ENCODE results near the gene OR51D1. TPM values are rescaled to one million over a fixed set of nuclear protein-coding genes. Genes with fewer than 3 reads are reported as not detected.

The OR51D1 gene
- total and polyA plus RNA-seq, 8 donors, result not detected

DNA sequence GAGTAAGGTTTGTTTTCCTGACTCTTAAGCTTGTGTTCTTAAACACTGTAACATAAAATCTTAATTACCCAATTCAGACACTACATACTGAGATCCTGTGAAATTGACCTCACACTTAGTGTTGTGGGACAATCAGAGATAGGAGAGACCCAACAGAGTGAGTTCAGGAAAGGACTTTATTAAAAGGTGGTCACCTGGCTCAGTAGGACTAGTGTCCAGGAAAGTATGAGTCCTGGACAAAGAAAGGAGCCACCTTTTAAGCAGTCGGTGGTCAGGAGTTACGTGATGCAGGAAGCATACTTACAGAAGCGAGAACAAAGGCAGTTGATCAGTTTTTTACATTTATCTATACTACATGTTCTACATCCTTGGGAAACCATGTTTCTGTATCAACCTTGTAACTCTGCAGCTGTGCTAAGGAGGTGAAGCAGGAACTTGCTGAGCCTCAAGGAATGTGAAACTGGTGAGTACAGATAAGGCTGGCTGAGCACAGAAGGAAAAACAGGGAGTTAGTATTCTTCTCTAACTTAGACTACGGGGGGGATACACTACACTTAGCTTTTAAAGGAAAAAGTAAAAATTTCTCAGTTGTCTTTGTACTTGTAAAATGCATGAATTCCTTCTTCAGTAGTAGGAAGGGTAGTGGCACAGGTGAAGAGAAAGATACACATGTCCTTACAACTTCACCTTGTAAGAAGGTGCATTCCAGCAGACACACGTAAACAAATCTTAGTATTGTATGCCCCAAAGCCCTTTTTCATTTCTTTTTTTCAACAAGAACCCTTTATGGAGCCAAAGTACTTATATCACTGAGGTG lies 21.6 kb downstream of the OR51D1 start:
- FAIRE-seq, result no peak
- H3K9me3 ChIP-seq, result no peaks in the 10 kb centered on the region
- TF ChIP-seq CTCF (IDR thresholded peaks at IDR 0.05), result no peak
- no peak for DNase-seq
- no peak for ATAC-seq
- H3K4me1 ChIP-seq, result no peaks in the 10 kb centered on the region
- no peaks in the 10 kb centered on the region for H3K36me3 ChIP-seq
- no peak overlapping the region for H3K4me3 ChIP-seq
- H3K27ac ChIP-seq, result no peak overlapping the region
- WGBS, 2 donors, result 63 to 76% methylated on average over 5 of the region's 5 CpGs
- intact Hi-C loops (cut with DNase I), result no loop called here
- no peaks in the 10 kb centered on the region for H3K27me3 ChIP-seq

GRCh38 chr11:4662876-4663275 lies 25.6 kb downstream of the OR51D1 start:
- intact Hi-C loops (cut with DNase I), result no loop called here
- 86 to 89% methylated on average over 6 of the region's 6 CpGs for WGBS, 2 donors
- DNase-seq, result no peak

GRCh38 chr11:4664183-4664582 lies 26.9 kb downstream of the OR51D1 start:
- FAIRE-seq (no peak), DNase-seq (no peak), ATAC-seq (no peak)
- WGBS, 2 donors, result 74 to 89% methylated on average over 3 of the region's 3 CpGs
- Histone ChIP-seq H3K9me3 (no peaks in the 10 kb centered on the region), H3K36me3 (no peaks in the 10 kb centered on the region), H3K27ac (no peak overlapping the region), H3K27me3 (no peaks in the 10 kb centered on the region), H3K4me1 (no peaks in the 10 kb centered on the region), H3K4me3 (no peak overlapping the region)
- no peak for TF ChIP-seq CTCF (IDR thresholded peaks at IDR 0.05)
- intact Hi-C loops (cut with DNase I), result no loop called here

More at GRCh38 chr11:4662876-4663275, 25.6 kb downstream of the OR51D1 start:
- H3K36me3 ChIP-seq, result no peaks in the 10 kb centered on the region
- ATAC-seq, result no peak
- FAIRE-seq, result no peak
- no peaks in the 10 kb centered on the region for H3K27me3 ChIP-seq
- H3K27ac ChIP-seq, result no peak overlapping the region
- H3K4me1 ChIP-seq, result no peaks in the 10 kb centered on the region
- H3K4me3 ChIP-seq, result no peak overlapping the region
- TF ChIP-seq CTCF (IDR thresholded peaks at IDR 0.05), result no peak
- no peaks in the 10 kb centered on the region for H3K9me3 ChIP-seq

- H3K4me1 ChIP-seq, result no peaks in the 10 kb centered on the region
- no peaks in the 10 kb centered on the region for H3K9me3 ChIP-seq
- intact Hi-C loops (cut with DNase I), result no loop called here
- no peak for FAIRE-seq
- TF ChIP-seq CTCF (IDR thresholded peaks at IDR 0.05), result no peak
- no peak for DNase-seq
- no peaks in the 10 kb centered on the region for H3K36me3 ChIP-seq
- H3K4me3 ChIP-seq, result no peak overlapping the region
- H3K27me3 ChIP-seq, result no peaks in the 10 kb centered on the region
- 48 to 59% methylated on average over 3 of the region's 3 CpGs for WGBS, 2 donors
- no peak for ATAC-seq
- H3K27ac ChIP-seq, result no peak overlapping the region
Measured at GRCh38 chr11:4664786-4665185, 27.5 kb downstream of the OR51D1 start.

DNA sequence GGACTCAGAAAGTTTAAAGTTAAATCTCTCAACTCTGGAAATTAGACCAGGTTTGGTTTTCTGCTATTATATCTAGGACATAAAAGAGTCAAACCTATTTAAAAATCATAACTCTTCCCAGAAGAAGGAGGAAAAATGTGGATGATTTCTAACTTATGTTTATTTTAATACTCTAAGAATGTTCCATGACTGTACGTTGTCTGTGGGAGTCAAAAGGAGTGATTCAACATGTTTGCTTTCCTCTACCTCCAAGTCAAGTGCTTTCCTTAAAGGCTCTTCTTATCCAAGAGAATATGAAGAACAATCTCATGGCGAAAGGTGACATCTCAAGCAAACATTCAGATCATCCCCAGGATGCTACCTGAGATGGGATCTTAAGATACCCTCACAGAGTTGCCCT lies 28.1 kb downstream of the OR51D1 start:
- Histone ChIP-seq H3K4me1 (no peaks in the 10 kb centered on the region), H3K36me3 (no peaks in the 10 kb centered on the region), H3K27ac (no peak overlapping the region), H3K9me3 (no peaks in the 10 kb centered on the region), H3K27me3 (no peaks in the 10 kb centered on the region), H3K4me3 (no peak overlapping the region)
- ATAC-seq (no peak), DNase-seq (no peak), FAIRE-seq (no peak)
- WGBS, 2 donors, result 57 to 77% methylated on average over 2 of the region's 2 CpGs
- intact Hi-C loops (cut with DNase I), result no loop called here
- TF ChIP-seq CTCF (IDR thresholded peaks at IDR 0.05), result no peak

Data from pancreas (tissue), 10 donors.